DOHH2 (cell line): ENCODE measurements around the gene SMTN.
"Not testable (repeated sequence)": the region's sequence is repeated elsewhere in the genome, so short reads cannot be mapped to it uniquely, and the experiment has no call there.

Experiments used
- H3F3A ChIP-seq: fragments of 200-600 bp; sonication (generic), shearing (Covaris generic); 2 replicates; pipeline ENCODE4 v1.6.0; 2016; ENCODE audit warnings: antibody characterized with exemption, mild to moderate bottlenecking; ENCODE audit not compliant: control insufficient read depth, insufficient read depth
- H3K27ac ChIP-seq: fragments of 200-600 bp; sonication (generic); 2 replicates; pipeline ENCODE4 v1.5.1; 2014; ENCODE audit warnings: low read depth, mild to moderate bottlenecking, low read length, moderate library complexity
- H3K27me3 ChIP-seq: fragments of 200-600 bp; sonication (generic); 2 replicates; pipeline ENCODE4 v1.6.1; 2014; ENCODE audit warnings: mild to moderate bottlenecking, low read length, mixed read lengths; ENCODE audit not compliant: control insufficient read depth
- H3K36me3 ChIP-seq: fragments of 200-600 bp; sonication (generic); 2 replicates; pipeline ENCODE4 v1.6.1; 2014; ENCODE audit warnings: mild to moderate bottlenecking, low read length, moderate library complexity, mixed read lengths; ENCODE audit not compliant: control insufficient read depth
- H3K4me1 ChIP-seq: fragments of 200-600 bp; sonication (generic); 2 replicates; pipeline ENCODE4 v1.6.1; 2014; ENCODE audit warnings: mild to moderate bottlenecking, low read length, mixed read lengths; ENCODE audit not compliant: control insufficient read depth
- H3K4me2 ChIP-seq: fragments of 200-600 bp; sonication (generic); 2 replicates; pipeline ENCODE4 v1.6.0; 2014; ENCODE audit warnings: mild to moderate bottlenecking, low read length, moderate library complexity
- H3K4me3 ChIP-seq: fragments of 200-600 bp; sonication (generic); 2 replicates; pipeline ENCODE4 v1.5.1; 2014; ENCODE audit warnings: mild to moderate bottlenecking, low read length, mixed read lengths
- H3K79me2 ChIP-seq: fragments of 200-600 bp; sonication (generic); 2 replicates; pipeline ENCODE4 v1.6.1; 2014; ENCODE audit warnings: mild to moderate bottlenecking, low read length, mixed read lengths; ENCODE audit not compliant: control insufficient read depth
- H3K9me2 ChIP-seq: fragments of 200-600 bp; sonication (generic); replicated peaks from 2 replicates; pipeline ENCODE4 v1.6.1; 2014; ENCODE audit warnings: mild to moderate bottlenecking, low read length, mixed read lengths; ENCODE audit not compliant: control insufficient read depth
- H3K9me3 ChIP-seq: fragments of 200-600 bp; sonication (generic); 2 replicates; pipeline ENCODE4 v1.6.1; 2014; ENCODE audit warnings: antibody characterized with exemption, low read length, mixed read lengths; ENCODE audit not compliant: control insufficient read depth, insufficient read depth
- H4K20me1 ChIP-seq: fragments of 200-600 bp; sonication (generic); 2 replicates; pipeline ENCODE4 v1.6.0; 2014; ENCODE audit warnings: low read depth, mild to moderate bottlenecking, antibody characterized with exemption, low read length, moderate library complexity; ENCODE audit not compliant: control insufficient read depth, insufficient read depth
- EZH2phosphoT487 ChIP-seq: fragments of 200-600 bp; sonication (generic); IDR thresholded peaks from 2 replicates; pipeline ENCODE4 v1.6.1; 2017; ENCODE audit warnings: borderline replicate concordance, mild to moderate bottlenecking, antibody characterized with exemption, low read length, moderate library complexity, mixed read lengths
- TF ChIP-seq, protein P1 (sequence below): fragments of 200-600 bp; sonication (generic); IDR thresholded peaks from one replicate; pipeline ENCODE4 v1.5.1; 2014; ENCODE audit warnings: antibody characterized with exemption, mild to moderate bottlenecking, low read depth, low read length; ENCODE audit not compliant: poor library complexity, severe bottlenecking

The SMTN gene

DNA sequence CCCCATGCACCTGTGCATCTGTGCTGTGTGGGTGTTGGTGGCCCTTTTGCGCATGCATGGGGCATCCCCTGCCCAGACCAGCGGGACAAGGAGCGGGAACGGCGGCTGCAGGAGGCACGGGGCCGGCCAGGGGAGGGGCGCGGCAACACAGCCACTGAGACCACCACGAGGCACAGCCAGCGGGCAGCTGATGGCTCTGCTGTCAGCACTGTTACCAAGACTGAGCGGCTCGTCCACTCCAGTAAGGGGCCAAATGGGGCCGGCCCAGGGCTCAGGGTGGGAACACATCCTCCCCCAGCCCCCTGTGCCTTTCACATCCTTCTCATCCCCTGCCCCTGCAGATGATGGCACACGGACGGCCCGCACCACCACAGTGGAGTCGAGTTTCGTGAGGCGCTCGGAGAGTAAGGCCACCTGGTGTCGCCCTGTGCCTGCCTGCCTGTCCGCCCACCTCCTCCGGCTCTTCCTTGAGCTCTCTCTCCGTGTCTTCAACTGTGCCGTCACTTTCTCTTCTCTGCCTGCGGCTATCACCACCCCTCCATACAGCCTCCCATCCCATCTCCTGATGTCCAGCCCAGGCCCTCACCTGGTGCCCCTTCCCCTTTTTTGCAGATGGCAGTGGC, 15.7 kb downstream of the SMTN start:
- Histone ChIP-seq H3K36me3 (no peaks in the 10 kb centered on the region), H4K20me1 (no peaks in the 10 kb centered on the region), H3F3A (no peaks in the 10 kb centered on the region), H3K4me1 (no peaks in the 10 kb centered on the region), H3K27me3 (no peaks in the 10 kb centered on the region), H3K79me2 (no peaks in the 10 kb centered on the region), H3K9me3 (no peaks in the 10 kb centered on the region), H3K4me3 (no peak overlapping the region), H3K27ac (no peak overlapping the region), H3K9me2 (no peaks in the 10 kb centered on the region), H3K4me2 (no peak overlapping the region)
- TF ChIP-seq EZH2phosphoT487 = no peak
- TF ChIP-seq, protein P1, sequence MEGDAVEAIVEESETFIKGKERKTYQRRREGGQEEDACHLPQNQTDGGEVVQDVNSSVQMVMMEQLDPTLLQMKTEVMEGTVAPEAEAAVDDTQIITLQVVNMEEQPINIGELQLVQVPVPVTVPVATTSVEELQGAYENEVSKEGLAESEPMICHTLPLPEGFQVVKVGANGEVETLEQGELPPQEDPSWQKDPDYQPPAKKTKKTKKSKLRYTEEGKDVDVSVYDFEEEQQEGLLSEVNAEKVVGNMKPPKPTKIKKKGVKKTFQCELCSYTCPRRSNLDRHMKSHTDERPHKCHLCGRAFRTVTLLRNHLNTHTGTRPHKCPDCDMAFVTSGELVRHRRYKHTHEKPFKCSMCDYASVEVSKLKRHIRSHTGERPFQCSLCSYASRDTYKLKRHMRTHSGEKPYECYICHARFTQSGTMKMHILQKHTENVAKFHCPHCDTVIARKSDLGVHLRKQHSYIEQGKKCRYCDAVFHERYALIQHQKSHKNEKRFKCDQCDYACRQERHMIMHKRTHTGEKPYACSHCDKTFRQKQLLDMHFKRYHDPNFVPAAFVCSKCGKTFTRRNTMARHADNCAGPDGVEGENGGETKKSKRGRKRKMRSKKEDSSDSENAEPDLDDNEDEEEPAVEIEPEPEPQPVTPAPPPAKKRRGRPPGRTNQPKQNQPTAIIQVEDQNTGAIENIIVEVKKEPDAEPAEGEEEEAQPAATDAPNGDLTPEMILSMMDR = no peak

DNA sequence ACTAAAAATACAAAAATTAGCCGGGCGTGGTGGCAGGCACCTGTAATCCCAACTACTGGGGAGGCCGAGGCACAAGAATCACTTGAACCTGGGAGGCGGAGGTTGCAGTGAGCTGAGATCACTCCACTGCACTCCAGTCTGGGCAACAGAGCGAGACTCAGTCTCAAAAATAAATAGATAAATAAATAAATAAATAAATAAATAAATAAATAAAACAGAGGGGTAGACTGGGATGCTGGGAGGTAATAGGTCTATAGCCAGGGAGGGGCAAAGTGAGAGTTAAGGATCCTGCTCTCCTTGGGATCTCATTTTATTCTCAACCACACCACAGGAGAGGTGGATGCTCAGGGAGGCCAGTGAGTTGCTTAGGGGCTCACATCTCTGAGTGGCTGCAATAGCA, 16.4 kb downstream of the SMTN start:
- H3K27ac ChIP-seq, H3F3A ChIP-seq, H3K27me3 ChIP-seq, H3K4me3 ChIP-seq, H4K20me1 ChIP-seq, H3K4me2 ChIP-seq, H3K9me3 ChIP-seq, H3K9me2 ChIP-seq, H3K79me2 ChIP-seq, H3K4me1 ChIP-seq, H3K36me3 ChIP-seq: not testable (repeated sequence)

DNA sequence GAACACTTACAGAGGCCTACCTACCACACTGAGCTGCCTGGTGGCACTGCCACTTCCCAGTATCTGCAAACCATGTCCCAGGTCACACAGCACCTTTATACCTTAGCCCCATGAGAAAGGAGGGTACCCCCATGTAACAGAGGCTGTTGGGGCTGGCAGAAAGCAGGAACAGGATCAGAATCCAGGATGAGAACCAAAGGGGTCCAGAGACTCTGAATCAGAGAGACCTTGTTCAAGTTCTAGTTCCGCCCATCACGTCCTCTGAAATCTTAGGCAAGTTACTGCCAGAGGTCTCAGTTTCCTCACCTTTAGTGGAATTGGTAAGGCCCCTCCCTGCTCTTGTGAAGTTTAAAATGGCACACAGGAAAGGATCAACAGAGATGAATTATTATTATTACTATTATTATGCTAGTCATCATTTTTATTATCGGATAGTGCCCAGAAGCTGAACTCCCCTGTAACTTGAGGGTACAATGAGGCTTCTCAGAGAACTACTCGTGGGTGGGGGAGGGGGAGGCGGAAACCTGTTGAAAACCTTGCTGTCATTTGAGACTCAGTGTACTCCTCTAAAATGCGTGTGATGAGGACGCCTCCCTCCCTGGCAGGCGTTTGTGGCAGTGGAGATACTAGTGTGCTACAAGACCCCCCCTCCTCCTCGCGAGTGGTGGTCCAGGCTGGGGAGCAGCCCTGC, 17.0 kb downstream of the SMTN start:
- no peak overlapping the region for H3K4me2 ChIP-seq
- no peaks in the 10 kb centered on the region for H3K36me3 ChIP-seq
- H3F3A ChIP-seq = no peaks in the 10 kb centered on the region
- H3K9me2 ChIP-seq = no peaks in the 10 kb centered on the region
- H4K20me1 ChIP-seq = no peaks in the 10 kb centered on the region
- TF ChIP-seq, protein P1 = no peak
- TF ChIP-seq EZH2phosphoT487 = no peak
- no peaks in the 10 kb centered on the region for H3K9me3 ChIP-seq
- H3K4me1 ChIP-seq = no peaks in the 10 kb centered on the region
- H3K27me3 ChIP-seq = no peaks in the 10 kb centered on the region
- H3K79me2 ChIP-seq = no peaks in the 10 kb centered on the region
- H3K27ac ChIP-seq = no peak overlapping the region
- no peak overlapping the region for H3K4me3 ChIP-seq

DNA sequence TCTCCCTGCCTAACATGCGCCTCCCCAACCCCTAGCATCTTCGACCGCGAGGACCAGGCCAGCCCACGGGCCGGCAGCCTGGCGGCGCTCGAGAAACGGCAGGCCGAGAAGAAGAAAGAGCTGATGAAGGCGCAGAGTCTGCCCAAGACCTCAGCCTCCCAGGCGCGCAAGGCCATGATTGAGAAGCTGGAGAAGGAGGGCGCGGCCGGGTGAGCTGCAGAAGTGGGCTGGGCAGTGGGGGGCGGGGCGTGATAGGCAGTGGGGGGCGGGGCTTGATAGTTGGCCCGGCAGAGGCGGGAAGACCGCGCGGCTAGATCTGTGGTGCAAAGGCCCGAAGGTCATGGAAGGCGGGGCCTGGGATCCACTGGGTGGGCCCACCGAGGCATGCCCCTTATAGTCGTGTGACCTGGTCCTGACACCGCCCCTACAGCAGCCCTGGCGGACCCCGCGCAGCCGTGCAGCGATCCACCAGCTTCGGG, 17.6 kb downstream of the SMTN start:
- Histone ChIP-seq H3K9me3 (no peaks in the 10 kb centered on the region), H3K4me2 (no peak overlapping the region), H3K79me2 (no peaks in the 10 kb centered on the region), H3K4me3 (no peak overlapping the region), H3K9me2 (no peaks in the 10 kb centered on the region), H4K20me1 (no peaks in the 10 kb centered on the region), H3K27ac (no peak overlapping the region), H3K27me3 (no peaks in the 10 kb centered on the region), H3K4me1 (no peaks in the 10 kb centered on the region), H3K36me3 (no peaks in the 10 kb centered on the region), H3F3A (no peaks in the 10 kb centered on the region)
- TF ChIP-seq EZH2phosphoT487 = no peak
- TF ChIP-seq, protein P1 = no peak
